Natural killer cell (primary cell): ENCODE measurements around the gene KSR2. TPM values are rescaled to one million over a fixed set of nuclear protein-coding genes. Genes with fewer than 3 reads are reported as not detected.

Experiments
- ATAC-seq, 3 donors: fragments of 150-1000 bp in 2 of 3; fragments of 200-7000 bp in 1 of 3; cut with Tn5 transposase; 1 replicate in 1 of 3; 2 replicates in 2 of 3; pipeline ENCODE4 v1.10.0; 2021; ENCODE audit warnings: mild to moderate bottlenecking in 2 of 3, moderate library complexity in 2 of 3
- DNase-seq, 2 donors: peaks; one replicate each; pipeline versions ENCODE4 v3.0.0 to v3.0.0-alpha.2; 2013 to 2021; ENCODE audit warnings: mixed read lengths in 1 of 2
- H3K27ac ChIP-seq: one replicate; pipeline ENCODE4 v1.5.1; 2013; ENCODE audit warnings: mild to moderate bottlenecking, low read length
- H3K27me3 ChIP-seq: one replicate; pipeline ENCODE4 v1.6.1; 2013; ENCODE audit warnings: low read length; ENCODE audit not compliant: control insufficient read depth, insufficient read depth
- H3K36me3 ChIP-seq: one replicate; pipeline ENCODE4 v1.6.1; 2013; ENCODE audit warnings: low read length; ENCODE audit not compliant: control insufficient read depth, insufficient read depth
- H3K4me1 ChIP-seq: one replicate; pipeline ENCODE4 v1.6.1; 2013; ENCODE audit warnings: low read length; ENCODE audit not compliant: control insufficient read depth, insufficient read depth
- H3K4me3 ChIP-seq: one replicate; pipeline ENCODE4 v1.5.1; 2013; ENCODE audit warnings: low read length
- H3K9me3 ChIP-seq: one replicate; pipeline ENCODE4 v1.6.1; 2013; ENCODE audit warnings: low read length; ENCODE audit not compliant: control insufficient read depth, insufficient read depth
- H3K27ac Mint-ChIP-seq, 2 donors: one replicate each; pipeline ENCODE4 v1.8.0; 2022; ENCODE audit warnings: mild to moderate bottlenecking in 2 of 2, mixed read lengths in 2 of 2, moderate library complexity in 1 of 2
- H3K27me3 Mint-ChIP-seq, 2 donors: one replicate each; pipeline ENCODE4 v1.8.0; 2022; ENCODE audit warnings: low read depth in 2 of 2, mixed read lengths in 2 of 2
- H3K36me3 Mint-ChIP-seq: one replicate; pipeline ENCODE4 v1.8.0; 2022; ENCODE audit warnings: mixed read lengths
- H3K4me1 Mint-ChIP-seq, 2 donors: one replicate each; pipeline ENCODE4 v1.8.0; 2022; ENCODE audit warnings: mixed read lengths in 2 of 2
- H3K4me3 Mint-ChIP-seq: one replicate; pipeline ENCODE4 v1.8.0; 2022; ENCODE audit warnings: mild to moderate bottlenecking, moderate library complexity, mixed read lengths
- H3K9me3 Mint-ChIP-seq, 2 donors: one replicate each; pipeline ENCODE4 v1.8.0; 2022; ENCODE audit warnings: mixed read lengths in 2 of 2
- WGBS: methylation state at CpG from one replicate; pipeline ENCODE4 v1.1.7; 2013; ENCODE audit warnings: missing lambda C conversion rate; ENCODE audit not compliant: insufficient coverage; 5-methylcytosine and 5-hydroxymethylcytosine counted together
- intact Hi-C: fragments of 100-400 bp; cut with micrococcal nuclease; formaldehyde crosslinking; loops from one replicate; pipeline ENCODE4 v1.14.2; 2022
- total RNA-seq, 4 donors: library from RNA; stranded (reverse); fragments of 120-200 nt in 1 of 4; gene quantifications; one replicate each; pipeline versions ENCODE4 v1.2.3 to v1.2.4, GENCODE V29; 2013 to 2022
- TF ChIP-seq, protein P1 (sequence below): fragments of 200-600 bp; IDR thresholded peaks from one replicate; pipeline ENCODE4 v1.8.0; 2022; ENCODE audit warnings: antibody characterized with exemption

The KSR2 gene
- total RNA-seq, 3 donors from 2014 or later (not counting 1 experiment from before 2014, with no cell fraction given) = not detected

DNA sequence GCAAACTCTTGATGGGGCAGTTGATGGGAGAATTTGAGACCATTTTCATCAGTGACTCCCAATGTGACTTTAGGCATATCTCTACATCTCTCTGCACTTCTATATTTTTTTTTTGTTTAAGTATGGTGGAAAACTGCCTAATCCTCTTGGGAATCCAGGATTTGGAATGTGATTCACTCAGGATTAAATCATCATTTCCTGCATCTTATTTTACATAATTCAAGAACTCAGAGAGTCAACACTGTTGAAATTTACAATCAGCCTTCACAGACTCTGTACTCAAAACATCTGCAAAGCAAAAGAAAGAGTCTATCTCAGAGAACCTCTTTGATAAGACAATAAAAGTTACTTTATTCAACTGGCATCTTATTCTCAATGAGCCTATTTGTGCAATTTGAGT, 346.7 kb downstream of the KSR2 start:
- Mint-ChIP-seq H3K4me1 (no peaks in the 10 kb centered on the region), H3K36me3 (no peaks in the 10 kb centered on the region), H3K4me3 (no peak overlapping the region), H3K27ac (no peak overlapping the region), H3K9me3 (peaks cover 1 to 2% of the 10 kb centered on the region in 2 donors), H3K27me3 (no peaks in the 10 kb centered on the region)
- ATAC-seq = no peak
- TF ChIP-seq, protein P1, sequence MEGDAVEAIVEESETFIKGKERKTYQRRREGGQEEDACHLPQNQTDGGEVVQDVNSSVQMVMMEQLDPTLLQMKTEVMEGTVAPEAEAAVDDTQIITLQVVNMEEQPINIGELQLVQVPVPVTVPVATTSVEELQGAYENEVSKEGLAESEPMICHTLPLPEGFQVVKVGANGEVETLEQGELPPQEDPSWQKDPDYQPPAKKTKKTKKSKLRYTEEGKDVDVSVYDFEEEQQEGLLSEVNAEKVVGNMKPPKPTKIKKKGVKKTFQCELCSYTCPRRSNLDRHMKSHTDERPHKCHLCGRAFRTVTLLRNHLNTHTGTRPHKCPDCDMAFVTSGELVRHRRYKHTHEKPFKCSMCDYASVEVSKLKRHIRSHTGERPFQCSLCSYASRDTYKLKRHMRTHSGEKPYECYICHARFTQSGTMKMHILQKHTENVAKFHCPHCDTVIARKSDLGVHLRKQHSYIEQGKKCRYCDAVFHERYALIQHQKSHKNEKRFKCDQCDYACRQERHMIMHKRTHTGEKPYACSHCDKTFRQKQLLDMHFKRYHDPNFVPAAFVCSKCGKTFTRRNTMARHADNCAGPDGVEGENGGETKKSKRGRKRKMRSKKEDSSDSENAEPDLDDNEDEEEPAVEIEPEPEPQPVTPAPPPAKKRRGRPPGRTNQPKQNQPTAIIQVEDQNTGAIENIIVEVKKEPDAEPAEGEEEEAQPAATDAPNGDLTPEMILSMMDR = no peak
- H3K4me3 ChIP-seq = no peak overlapping the region
- H3K27me3 ChIP-seq = no peaks in the 10 kb centered on the region
- no peaks in the 10 kb centered on the region for H3K4me1 ChIP-seq
- no peaks in the 10 kb centered on the region for H3K36me3 ChIP-seq
- intact Hi-C loops = no loop called here
- H3K9me3 ChIP-seq = no peaks in the 10 kb centered on the region
- H3K27ac ChIP-seq = no peak overlapping the region
- DNase-seq = no peak

DNA sequence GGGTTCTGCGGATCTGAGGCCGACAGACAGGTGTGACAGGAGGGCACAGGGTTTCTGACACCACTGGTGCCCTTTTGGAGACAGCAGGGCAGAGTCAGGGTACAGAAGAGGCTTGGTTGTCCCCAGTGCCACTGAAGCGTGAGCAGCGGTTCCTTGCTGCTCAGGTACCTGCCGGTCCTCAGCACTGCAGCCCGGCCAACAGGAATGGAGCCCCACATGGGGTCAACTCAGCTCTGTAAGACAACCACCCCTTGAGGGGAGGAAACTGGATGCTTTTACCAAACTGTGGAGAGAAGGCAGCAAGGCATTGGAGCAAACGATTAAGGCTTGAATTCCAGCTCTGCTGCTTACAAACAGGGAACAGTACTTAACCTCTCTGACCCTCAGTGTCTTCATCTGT, 361.0 kb downstream of the KSR2 start:
- Mint-ChIP-seq H3K4me1 (no peaks in the 10 kb centered on the region), H3K9me3 (peaks cover 0 to 3% of the 10 kb centered on the region in 2 donors), H3K36me3 (no peaks in the 10 kb centered on the region), H3K27ac (no peak overlapping the region), H3K4me3 (no peak overlapping the region), H3K27me3 (peaks cover 0 to 1% of the 10 kb centered on the region in 2 donors)
- ATAC-seq (no peak), DNase-seq (no peak)
- WGBS = 73% methylated on average over 7 of the region's 7 CpGs
- no peaks in the 10 kb centered on the region for H3K36me3 ChIP-seq
- intact Hi-C loops = no loop called here
- H3K9me3 ChIP-seq = no peaks in the 10 kb centered on the region
- TF ChIP-seq, protein P1 = no peak
- no peak overlapping the region for H3K27ac ChIP-seq
- no peaks in the 10 kb centered on the region for H3K4me1 ChIP-seq
- no peak overlapping the region for H3K4me3 ChIP-seq
- H3K27me3 ChIP-seq = no peaks in the 10 kb centered on the region

DNA sequence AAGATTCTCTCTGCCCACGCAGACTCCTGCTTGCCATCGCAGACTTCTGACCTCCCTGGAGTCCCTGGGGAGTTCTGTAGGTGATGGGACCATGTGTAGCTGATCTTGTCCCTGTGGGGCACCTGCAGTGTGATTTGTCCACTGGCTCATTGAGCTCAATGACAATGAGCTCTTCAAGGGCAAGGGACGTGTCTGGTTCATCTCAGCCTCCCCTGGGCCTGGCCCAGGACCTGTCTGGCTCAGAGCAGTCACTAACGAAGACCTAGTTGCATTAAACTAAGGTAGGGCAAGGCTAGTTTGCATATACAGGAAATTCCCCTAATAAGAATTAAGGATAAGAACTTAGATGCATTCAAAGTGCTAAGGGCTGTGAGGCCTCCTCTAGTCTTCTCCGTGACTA, 361.8 kb downstream of the KSR2 start:
- DNase-seq = no peak
- no peaks in the 10 kb centered on the region for H3K36me3 ChIP-seq
- Mint-ChIP-seq H3K27ac (no peak overlapping the region), H3K4me1 (no peaks in the 10 kb centered on the region), H3K4me3 (no peak overlapping the region), H3K9me3 (peaks cover 0 to 3% of the 10 kb centered on the region in 2 donors), H3K27me3 (no peaks in the 10 kb centered on the region), H3K36me3 (no peaks in the 10 kb centered on the region)
- no peak overlapping the region for H3K27ac ChIP-seq
- no peaks in the 10 kb centered on the region for H3K4me1 ChIP-seq
- H3K4me3 ChIP-seq = no peak overlapping the region
- ATAC-seq = no peak
- H3K9me3 ChIP-seq = no peaks in the 10 kb centered on the region
- H3K27me3 ChIP-seq = no peaks in the 10 kb centered on the region
- intact Hi-C loops = no loop called here
- TF ChIP-seq, protein P1 = no peak
- 58% methylated on average over 5 of the region's 5 CpGs for WGBS

DNA sequence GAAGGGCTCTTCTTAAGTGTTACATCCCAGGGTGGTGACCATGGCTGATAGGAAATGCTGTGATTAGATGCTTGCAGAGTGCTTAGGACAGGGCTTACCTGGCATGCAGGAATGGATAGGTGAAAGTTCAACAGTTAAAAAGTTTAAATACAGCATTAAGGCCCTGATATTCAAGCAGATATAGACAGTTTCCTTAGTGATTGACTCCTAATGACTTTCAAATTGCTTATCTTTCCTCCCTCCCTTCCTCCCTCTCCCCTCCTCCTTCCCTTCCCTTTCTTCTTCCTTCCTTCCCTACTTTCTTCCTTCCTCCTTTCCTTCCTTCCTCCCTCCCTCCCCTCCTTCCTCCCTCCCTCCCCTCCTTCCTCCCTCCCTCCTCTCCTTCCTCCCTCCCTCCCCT, 362.8 kb downstream of the KSR2 start:
- TF ChIP-seq, protein P1 = no peak
- ATAC-seq (no peak), DNase-seq (no peak)
- Histone ChIP-seq H3K36me3 (no peaks in the 10 kb centered on the region), H3K27ac (no peak overlapping the region), H3K4me3 (no peak overlapping the region), H3K4me1 (no peaks in the 10 kb centered on the region), H3K27me3 (no peaks in the 10 kb centered on the region), H3K9me3 (no peaks in the 10 kb centered on the region)
- no peaks in the 10 kb centered on the region for H3K4me1 Mint-ChIP-seq
- H3K27me3 Mint-ChIP-seq = no peaks in the 10 kb centered on the region
- no peaks in the 10 kb centered on the region for H3K36me3 Mint-ChIP-seq
- no peak overlapping the region for H3K4me3 Mint-ChIP-seq
- intact Hi-C loops = no loop called here
- no peaks in the 10 kb centered on the region for H3K9me3 Mint-ChIP-seq
- no peak overlapping the region for H3K27ac Mint-ChIP-seq
